ENCODE results near the gene CALM1. TPM values are rescaled to one million over a fixed set of nuclear protein-coding genes. Genes with fewer than 3 reads are reported as not detected.

Gene CALM1
- total RNA-seq, 1 donor from 2014 or later = 260 TPM

Other genes with a start within 250 kb of the CALM1 start
- gene PSMC1, start 140.5 kb upstream of the CALM1 start, total RNA-seq = 32.7 TPM
- 7.9 TPM for gene NRDE2, start 65.1 kb upstream of the CALM1 start, total RNA-seq